ENCODE results near the gene TUBA3C. TPM values are rescaled to one million over a fixed set of nuclear protein-coding genes. Genes with fewer than 3 reads are reported as not detected.

TUBA3C gene
- not detected in 2 replicates for total RNA-seq

GRCh38 chr13:19181621-19182485 lies at the start of gene TUBA3C:
TUBA3C (minus strand) TSS chr13:19181824; CDS start chr13:19181747, 77 bp downstream.

Data from endothelial cell of coronary artery (primary cell).